WERI-Rb-1 (cell line): ENCODE results near the gene C14orf119.

Experiments
- DNase-seq: peaks from one replicate; pipeline ENCODE4 v3.0.0-alpha.2; 2020
- H3K27ac ChIP-seq: fragments of 250-450 bp; sonication (Bioruptor Pico); 2 replicates; pipeline ENCODE4 v1.5.1; 2020; ENCODE audit warnings: mild to moderate bottlenecking, moderate library complexity
- H3K27me3 ChIP-seq: fragments of 250-450 bp; sonication (Bioruptor Pico); 2 replicates; pipeline ENCODE4 v1.5.1; 2021; ENCODE audit warnings: mild to moderate bottlenecking, low read depth, moderate library complexity; ENCODE audit not compliant: insufficient read depth, severe bottlenecking
- H3K36me3 ChIP-seq: fragments of 250-450 bp; sonication (Bioruptor Pico); 2 replicates; pipeline ENCODE4 v1.5.1; 2020; ENCODE audit warnings: mild to moderate bottlenecking, moderate library complexity
- H3K4me3 ChIP-seq: 2 replicates; pipeline ENCODE4 v1.5.1; 2011; ENCODE audit warnings: low read depth, mild to moderate bottlenecking, control low read depth, low read length
- H3K9me3 ChIP-seq: fragments of 250-450 bp; sonication (Bioruptor Pico); 2 replicates; pipeline ENCODE4 v1.5.1; 2021; ENCODE audit warnings: mild to moderate bottlenecking, moderate library complexity; ENCODE audit not compliant: severe bottlenecking
- TF ChIP-seq, protein P1 (sequence below): IDR thresholded peaks from 2 replicates; pipeline ENCODE4 v1.5.1; 2011; ENCODE audit warnings: low read depth, mild to moderate bottlenecking, control low read depth, inconsistent platforms, low read length

C14orf119 gene

DNA sequence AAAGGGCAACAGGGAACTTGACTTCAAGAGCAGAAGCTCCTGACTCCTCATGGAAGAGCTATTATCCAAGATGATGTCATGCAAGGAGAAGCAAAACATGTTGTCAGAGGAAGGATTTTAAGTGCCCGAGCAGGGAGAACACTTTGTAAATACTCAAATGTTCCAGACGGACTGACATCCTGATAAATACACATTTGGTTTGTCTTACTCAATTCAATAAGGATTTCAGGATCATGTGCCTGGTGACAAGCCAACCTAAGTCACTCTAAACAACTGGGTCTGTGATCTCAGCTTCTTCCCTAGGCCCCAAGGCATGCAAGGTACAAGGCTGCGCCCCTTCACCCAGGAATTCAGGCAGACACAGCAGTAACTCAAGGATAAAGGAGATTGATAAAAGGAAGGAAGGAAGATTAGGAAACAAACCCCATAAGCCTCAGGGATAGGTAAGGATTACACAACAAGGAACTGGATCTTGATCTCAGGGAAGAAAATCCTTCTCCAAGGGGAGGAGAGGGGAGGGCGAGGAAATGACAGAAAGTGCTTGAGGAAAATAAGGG is 50.6 kb downstream of the C14orf119 start:
- Histone ChIP-seq H3K27me3 (peaks cover 59% of the 10 kb centered on the region), H3K36me3 (no peaks in the 10 kb centered on the region), H3K27ac (no peak overlapping the region), H3K4me3 (no peak overlapping the region), H3K9me3 (peaks cover 5% of the 10 kb centered on the region)
- TF ChIP-seq, protein P1, sequence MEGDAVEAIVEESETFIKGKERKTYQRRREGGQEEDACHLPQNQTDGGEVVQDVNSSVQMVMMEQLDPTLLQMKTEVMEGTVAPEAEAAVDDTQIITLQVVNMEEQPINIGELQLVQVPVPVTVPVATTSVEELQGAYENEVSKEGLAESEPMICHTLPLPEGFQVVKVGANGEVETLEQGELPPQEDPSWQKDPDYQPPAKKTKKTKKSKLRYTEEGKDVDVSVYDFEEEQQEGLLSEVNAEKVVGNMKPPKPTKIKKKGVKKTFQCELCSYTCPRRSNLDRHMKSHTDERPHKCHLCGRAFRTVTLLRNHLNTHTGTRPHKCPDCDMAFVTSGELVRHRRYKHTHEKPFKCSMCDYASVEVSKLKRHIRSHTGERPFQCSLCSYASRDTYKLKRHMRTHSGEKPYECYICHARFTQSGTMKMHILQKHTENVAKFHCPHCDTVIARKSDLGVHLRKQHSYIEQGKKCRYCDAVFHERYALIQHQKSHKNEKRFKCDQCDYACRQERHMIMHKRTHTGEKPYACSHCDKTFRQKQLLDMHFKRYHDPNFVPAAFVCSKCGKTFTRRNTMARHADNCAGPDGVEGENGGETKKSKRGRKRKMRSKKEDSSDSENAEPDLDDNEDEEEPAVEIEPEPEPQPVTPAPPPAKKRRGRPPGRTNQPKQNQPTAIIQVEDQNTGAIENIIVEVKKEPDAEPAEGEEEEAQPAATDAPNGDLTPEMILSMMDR, result no peak
- DNase-seq, result peak; percentile 38

DNA sequence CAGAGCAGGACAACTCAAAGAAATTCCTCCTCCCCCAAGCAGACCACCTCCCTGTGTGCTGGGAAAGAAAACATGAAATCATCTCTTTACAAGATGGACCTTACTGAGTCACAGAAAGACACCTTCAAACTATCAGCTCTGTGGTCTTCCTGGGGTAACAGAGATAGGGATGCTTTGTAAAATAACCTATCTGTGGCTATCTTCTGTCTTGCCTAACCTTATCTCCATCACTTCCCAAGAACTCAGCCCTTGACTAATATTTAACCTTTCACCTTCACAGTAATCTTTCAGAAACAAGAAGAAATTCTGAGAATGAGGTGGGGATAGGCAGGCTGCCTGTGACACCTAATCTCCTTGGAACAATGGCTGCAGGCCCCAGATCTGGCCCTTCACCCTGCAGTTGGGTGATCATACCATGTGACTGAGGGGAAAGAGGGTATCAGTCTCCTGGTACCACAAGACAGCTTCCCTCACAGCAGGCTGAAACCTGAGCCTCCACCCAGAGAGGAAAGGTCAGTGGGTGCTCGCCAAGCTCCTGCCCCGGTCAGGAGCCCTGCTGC is 51.1 kb downstream of the C14orf119 start:
- Histone ChIP-seq H3K27me3 (peaks cover 61% of the 10 kb centered on the region), H3K27ac (no peak overlapping the region), H3K9me3 (peaks cover 5% of the 10 kb centered on the region), H3K36me3 (no peaks in the 10 kb centered on the region), H3K4me3 (no peak overlapping the region)
- DNase-seq, result no peak
- TF ChIP-seq, protein P1, result no peak

DNA sequence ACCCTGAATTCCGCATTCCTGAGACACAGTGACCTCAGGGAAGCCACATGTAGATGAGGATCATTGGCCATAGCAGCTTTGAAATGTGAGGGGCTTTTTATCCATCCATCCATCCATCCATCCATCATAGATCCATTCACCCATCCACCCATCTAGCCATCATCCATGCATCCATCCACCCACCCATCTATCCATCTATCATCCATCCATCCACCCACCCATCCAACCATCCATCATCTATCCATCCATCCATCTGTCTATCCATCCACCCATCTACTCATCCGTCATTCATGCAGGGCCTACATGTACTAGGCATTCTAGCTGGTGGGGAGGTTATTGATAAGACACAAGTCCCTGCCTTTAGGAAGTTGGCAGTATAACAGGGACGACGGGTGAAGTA is 51.7 kb downstream of the C14orf119 start:
- Histone ChIP-seq H3K9me3 (peaks cover 5% of the 10 kb centered on the region), H3K27me3 (peaks cover 61% of the 10 kb centered on the region), H3K36me3 (no peaks in the 10 kb centered on the region), H3K27ac (no peak overlapping the region), H3K4me3 (no peak overlapping the region)
- DNase-seq, result no peak
- TF ChIP-seq, protein P1, result no peak

DNA sequence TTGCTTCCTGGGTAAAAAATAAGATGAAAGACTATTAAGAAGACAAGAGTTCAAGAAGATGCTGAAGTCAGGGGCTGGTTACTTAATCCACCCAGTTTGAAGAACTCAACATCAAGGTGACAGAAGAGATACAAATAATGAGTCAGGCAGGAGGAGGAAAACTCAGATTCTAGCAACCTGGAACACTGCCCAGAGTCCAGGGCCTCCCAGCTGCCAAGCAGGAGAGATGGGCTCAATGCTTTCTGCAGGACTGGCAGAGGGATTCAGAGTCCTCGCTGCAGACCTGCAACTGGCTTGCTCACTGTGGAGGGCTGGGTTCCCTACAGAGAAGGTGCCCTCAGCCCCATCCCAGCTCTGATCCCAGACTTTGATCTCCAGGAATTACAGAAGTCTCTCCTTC is 52.4 kb downstream of the C14orf119 start:
- Histone ChIP-seq H3K9me3 (peaks cover 5% of the 10 kb centered on the region), H3K36me3 (no peaks in the 10 kb centered on the region), H3K4me3 (no peak overlapping the region), H3K27me3 (peaks cover 56% of the 10 kb centered on the region), H3K27ac (no peak overlapping the region)
- TF ChIP-seq, protein P1, result no peak
- no peak for DNase-seq

DNA sequence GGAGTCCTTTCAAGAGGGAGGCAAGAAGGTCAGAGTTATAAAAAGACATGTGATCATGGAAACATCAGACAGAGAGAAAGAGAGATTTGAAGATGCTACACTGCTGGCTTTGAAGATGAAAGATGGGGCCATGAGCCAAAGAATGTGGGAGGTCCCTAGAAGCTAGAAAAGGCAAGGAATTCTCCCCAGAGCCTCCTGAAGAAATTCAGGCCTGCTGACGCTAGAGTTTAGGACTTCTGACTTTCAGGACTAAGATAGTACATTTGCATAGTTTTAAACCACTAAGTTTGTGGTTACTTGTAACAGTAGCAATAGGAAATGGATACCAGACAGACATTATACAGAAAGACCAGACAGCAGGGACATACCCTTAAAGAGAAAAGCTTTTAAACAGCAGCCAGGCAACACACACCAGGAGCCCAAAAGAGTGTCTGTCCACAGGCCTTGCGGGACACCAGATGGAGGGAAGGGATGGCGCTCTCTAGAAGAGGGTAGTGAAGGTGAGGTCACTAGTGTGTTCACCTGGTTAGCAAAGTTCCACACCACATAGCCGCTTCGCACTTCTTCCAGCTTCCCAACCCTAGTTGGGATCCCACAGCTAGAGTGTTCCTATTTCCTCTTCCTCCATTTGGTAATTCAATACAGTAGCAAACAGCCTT is 53.4 kb downstream of the C14orf119 start:
- no peak overlapping the region for H3K4me3 ChIP-seq
- no peaks in the 10 kb centered on the region for H3K36me3 ChIP-seq
- no peak overlapping the region for H3K27ac ChIP-seq
- H3K27me3 ChIP-seq, result peaks cover 47% of the 10 kb centered on the region
- TF ChIP-seq, protein P1, result no peak
- DNase-seq, result no peak
- H3K9me3 ChIP-seq, result peaks cover 5% of the 10 kb centered on the region
